ENCODE data around the gene PSKH1. TPM values are rescaled to one million over a fixed set of nuclear protein-coding genes. Genes with fewer than 3 reads are reported as not detected.

PSKH1 gene
- total RNA-seq, 1 donor from 2014 or later = 17.8 TPM

Other genes starting within 250 kb of the PSKH1 start
- gene CARMIL2, start 248.1 kb upstream of the PSKH1 start, total RNA-seq = 228 and 238 TPM in 2 replicates
- gene ACD, start 233.0 kb upstream of the PSKH1 start, total RNA-seq = 56.7 and 59.1 TPM in 2 replicates
- 13.4 and 16.1 TPM in 2 replicates for gene PARD6A, start 232.3 kb upstream of the PSKH1 start, total RNA-seq
- 11.0 and 11.8 TPM in 2 replicates for gene ENKD1, start 226.5 kb upstream of the PSKH1 start, total RNA-seq
- 0.86 and 1.4 TPM in 2 replicates for gene C16orf86, start 226.4 kb upstream of the PSKH1 start, total RNA-seq
- 19.6 and 20.3 TPM in 2 replicates for gene GFOD2, start 173.9 kb upstream of the PSKH1 start, total RNA-seq
- gene RANBP10, start 86.7 kb upstream of the PSKH1 start, total RNA-seq = 23.0 and 25.7 TPM in 2 replicates
- 0.52 and 0.83 TPM in 2 replicates for gene TSNAXIP1, start 86.4 kb upstream of the PSKH1 start, total RNA-seq
- 43.0 and 49.5 TPM in 2 replicates for gene THAP11, start 50.9 kb upstream of the PSKH1 start, total RNA-seq
- 183 and 186 TPM in 2 replicates for gene NUTF2, start 46.3 kb upstream of the PSKH1 start, total RNA-seq
- 41.6 and 45.0 TPM in 2 replicates for gene CENPT, start 45.6 kb upstream of the PSKH1 start, total RNA-seq
- 115 and 128 TPM in 2 replicates for gene EDC4, start 20.2 kb upstream of the PSKH1 start, total RNA-seq
- 0.65 and 0.76 TPM in 2 replicates for gene NRN1L, start 8.4 kb upstream of the PSKH1 start, total RNA-seq
- 5.5 and 6.9 TPM in 2 replicates for gene CTRL, start 38.6 kb downstream of the PSKH1 start, total RNA-seq
- 213 and 218 TPM in 2 replicates for gene PSMB10, start 43.6 kb downstream of the PSKH1 start, total RNA-seq
- 12.7 and 20.3 TPM in 2 replicates for gene LCAT, start 50.9 kb downstream of the PSKH1 start, total RNA-seq
- 40.0 and 43.1 TPM in 2 replicates for gene SLC12A4, start 75.4 kb downstream of the PSKH1 start, total RNA-seq
- gene DPEP3, start 87.2 kb downstream of the PSKH1 start, total RNA-seq = not detected in 2 replicates
- gene DPEP2, start 106.2 kb downstream of the PSKH1 start, total RNA-seq = 2.4 and 2.6 TPM in 2 replicates
- not detected in 2 replicates for gene DPEP2NB, start 122.7 kb downstream of the PSKH1 start, total RNA-seq
- gene DDX28, start 130.0 kb downstream of the PSKH1 start, total RNA-seq = 28.2 and 28.4 TPM in 2 replicates
- 34.7 and 37.2 TPM in 2 replicates for gene DUS2, start 130.0 kb downstream of the PSKH1 start, total RNA-seq
- gene NFATC3, start 192.1 kb downstream of the PSKH1 start, total RNA-seq = 152 and 157 TPM in 2 replicates